ENCODE results near the gene CADPS2.

CADPS2 gene

DNA sequence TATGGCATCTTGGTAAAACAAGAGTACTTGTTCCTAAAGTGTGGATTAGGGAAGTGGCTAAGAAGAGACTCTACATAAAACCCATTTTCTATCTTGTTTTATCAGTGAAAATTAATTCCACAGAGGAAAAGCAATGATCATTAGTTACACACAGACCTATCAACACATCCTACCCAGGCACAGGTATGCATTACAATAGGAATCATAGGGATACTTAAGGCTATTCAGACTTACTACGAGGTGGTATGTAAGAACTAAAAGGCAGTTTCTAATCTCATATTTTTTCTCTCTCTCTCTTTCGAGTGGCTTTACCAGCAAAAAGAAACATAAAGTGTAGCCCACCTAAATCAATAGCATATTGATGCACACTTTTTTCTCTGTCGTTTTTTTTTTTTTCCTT, 415.4 kb downstream of the CADPS2 start:
- TF ChIP-seq SPI1 (IDR thresholded peaks at IDR 0.05; ENCODE audit: borderline replicate concordance, low read depth) (no peak), POLR2AphosphoS5 (IDR thresholded peaks at IDR 0.05; ENCODE audit: low read depth) (no peak), GABPA (IDR thresholded peaks at IDR 0.05; ENCODE audit: low read depth) (no peak)
- TF ChIP-seq, protein P1, sequence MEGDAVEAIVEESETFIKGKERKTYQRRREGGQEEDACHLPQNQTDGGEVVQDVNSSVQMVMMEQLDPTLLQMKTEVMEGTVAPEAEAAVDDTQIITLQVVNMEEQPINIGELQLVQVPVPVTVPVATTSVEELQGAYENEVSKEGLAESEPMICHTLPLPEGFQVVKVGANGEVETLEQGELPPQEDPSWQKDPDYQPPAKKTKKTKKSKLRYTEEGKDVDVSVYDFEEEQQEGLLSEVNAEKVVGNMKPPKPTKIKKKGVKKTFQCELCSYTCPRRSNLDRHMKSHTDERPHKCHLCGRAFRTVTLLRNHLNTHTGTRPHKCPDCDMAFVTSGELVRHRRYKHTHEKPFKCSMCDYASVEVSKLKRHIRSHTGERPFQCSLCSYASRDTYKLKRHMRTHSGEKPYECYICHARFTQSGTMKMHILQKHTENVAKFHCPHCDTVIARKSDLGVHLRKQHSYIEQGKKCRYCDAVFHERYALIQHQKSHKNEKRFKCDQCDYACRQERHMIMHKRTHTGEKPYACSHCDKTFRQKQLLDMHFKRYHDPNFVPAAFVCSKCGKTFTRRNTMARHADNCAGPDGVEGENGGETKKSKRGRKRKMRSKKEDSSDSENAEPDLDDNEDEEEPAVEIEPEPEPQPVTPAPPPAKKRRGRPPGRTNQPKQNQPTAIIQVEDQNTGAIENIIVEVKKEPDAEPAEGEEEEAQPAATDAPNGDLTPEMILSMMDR (IDR thresholded peaks at IDR 0.05; ENCODE audit: insufficient read depth, low read length): no peak
- TF ChIP-seq, protein P2, sequence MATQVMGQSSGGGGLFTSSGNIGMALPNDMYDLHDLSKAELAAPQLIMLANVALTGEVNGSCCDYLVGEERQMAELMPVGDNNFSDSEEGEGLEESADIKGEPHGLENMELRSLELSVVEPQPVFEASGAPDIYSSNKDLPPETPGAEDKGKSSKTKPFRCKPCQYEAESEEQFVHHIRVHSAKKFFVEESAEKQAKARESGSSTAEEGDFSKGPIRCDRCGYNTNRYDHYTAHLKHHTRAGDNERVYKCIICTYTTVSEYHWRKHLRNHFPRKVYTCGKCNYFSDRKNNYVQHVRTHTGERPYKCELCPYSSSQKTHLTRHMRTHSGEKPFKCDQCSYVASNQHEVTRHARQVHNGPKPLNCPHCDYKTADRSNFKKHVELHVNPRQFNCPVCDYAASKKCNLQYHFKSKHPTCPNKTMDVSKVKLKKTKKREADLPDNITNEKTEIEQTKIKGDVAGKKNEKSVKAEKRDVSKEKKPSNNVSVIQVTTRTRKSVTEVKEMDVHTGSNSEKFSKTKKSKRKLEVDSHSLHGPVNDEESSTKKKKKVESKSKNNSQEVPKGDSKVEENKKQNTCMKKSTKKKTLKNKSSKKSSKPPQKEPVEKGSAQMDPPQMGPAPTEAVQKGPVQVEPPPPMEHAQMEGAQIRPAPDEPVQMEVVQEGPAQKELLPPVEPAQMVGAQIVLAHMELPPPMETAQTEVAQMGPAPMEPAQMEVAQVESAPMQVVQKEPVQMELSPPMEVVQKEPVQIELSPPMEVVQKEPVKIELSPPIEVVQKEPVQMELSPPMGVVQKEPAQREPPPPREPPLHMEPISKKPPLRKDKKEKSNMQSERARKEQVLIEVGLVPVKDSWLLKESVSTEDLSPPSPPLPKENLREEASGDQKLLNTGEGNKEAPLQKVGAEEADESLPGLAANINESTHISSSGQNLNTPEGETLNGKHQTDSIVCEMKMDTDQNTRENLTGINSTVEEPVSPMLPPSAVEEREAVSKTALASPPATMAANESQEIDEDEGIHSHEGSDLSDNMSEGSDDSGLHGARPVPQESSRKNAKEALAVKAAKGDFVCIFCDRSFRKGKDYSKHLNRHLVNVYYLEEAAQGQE (IDR thresholded peaks at IDR 0.05; ENCODE audit: insufficient replicate concordance, low read depth): no peak
- Histone ChIP-seq H3K27me3 (ENCODE audit: insufficient read depth, poor library complexity, severe bottlenecking) (no peaks in the 10 kb centered on the region), H3K4me3 (replicated peaks; ENCODE audit: insufficient read depth, low read length) (no peak overlapping the region), H3K27ac (replicated peaks) (no peak overlapping the region)
- DNase-seq (ENCODE audit: low read depth in 1 of 2, low spot score in 1 of 2): no peak

DNA sequence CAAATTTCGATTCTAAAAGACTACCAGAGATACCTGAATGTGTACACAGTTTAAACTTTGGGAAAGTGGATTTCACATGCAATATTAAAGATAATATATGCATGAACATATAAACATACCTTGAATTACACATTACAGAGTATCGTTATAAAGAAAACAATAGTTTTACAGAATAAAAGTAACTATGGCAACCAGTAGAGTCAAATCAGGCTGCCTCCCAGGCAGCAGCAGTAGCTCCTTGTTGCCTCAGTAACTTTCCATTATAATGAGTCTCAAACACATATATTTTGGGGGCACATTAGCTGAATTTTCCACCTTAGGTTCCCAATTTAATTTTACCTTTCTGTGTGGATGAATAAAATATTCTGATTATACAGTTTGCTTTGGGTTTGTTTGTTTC, 417.3 kb downstream of the CADPS2 start:
- TF ChIP-seq GABPA (IDR thresholded peaks at IDR 0.05; ENCODE audit: low read depth): no peak
- TF ChIP-seq, protein P2 (IDR thresholded peaks at IDR 0.05; ENCODE audit: insufficient replicate concordance, low read depth): no peak
- no peak for TF ChIP-seq SPI1 (IDR thresholded peaks at IDR 0.05; ENCODE audit: borderline replicate concordance, low read depth)
- Histone ChIP-seq H3K4me3 (replicated peaks; ENCODE audit: insufficient read depth, low read length) (no peak overlapping the region), H3K27ac (replicated peaks) (no peak overlapping the region), H3K27me3 (ENCODE audit: insufficient read depth, poor library complexity, severe bottlenecking) (no peaks in the 10 kb centered on the region)
- no peak for DNase-seq (ENCODE audit: low read depth in 1 of 2, low spot score in 1 of 2)

GRCh38 chr7:122467661-122468449, 418.4 kb downstream of the CADPS2 start:
- DNase-seq (ENCODE audit: low read depth in 1 of 2, low spot score in 1 of 2): no peak
- TF ChIP-seq, protein P1 (IDR thresholded peaks at IDR 0.05; ENCODE audit: insufficient read depth, low read length): no peak
- TF ChIP-seq GABPA (IDR thresholded peaks at IDR 0.05; ENCODE audit: low read depth) (no peak), SPI1 (IDR thresholded peaks at IDR 0.05; ENCODE audit: borderline replicate concordance, low read depth) (no peak), POLR2AphosphoS5 (IDR thresholded peaks at IDR 0.05; ENCODE audit: low read depth) (no peak)
- TF ChIP-seq, protein P2 (IDR thresholded peaks at IDR 0.05; ENCODE audit: insufficient replicate concordance, low read depth): no peak

More at GRCh38 chr7:122467661-122468449, 418.4 kb downstream of the CADPS2 start:
- no peak overlapping the region for H3K27ac ChIP-seq (replicated peaks)
- H3K4me3 ChIP-seq (replicated peaks; ENCODE audit: insufficient read depth, low read length): no peak overlapping the region
- H3K27me3 ChIP-seq (ENCODE audit: insufficient read depth, poor library complexity, severe bottlenecking): no peaks in the 10 kb centered on the region

Measured in HL-60 (cell line).